Measurements from ENCODE around the gene LCN2.

- TF ChIP-seq ATF3 (IDR thresholded peaks at IDR 0.05) (no peak), ATF3 (CRISPR knock-in tag; conservative IDR thresholded peaks at IDR 0.05) (no peak), ZNF134 (CRISPR knock-in tag; conservative IDR thresholded peaks at IDR 0.05) (no peak), SMAD3 (CRISPR knock-in tag; conservative IDR thresholded peaks at IDR 0.05) (no peak), PHB (CRISPR knock-in tag; IDR thresholded peaks at IDR 0.05) (no peak), REST (IDR thresholded peaks at IDR 0.05; ENCODE audit: borderline replicate concordance) (no peak), REST (CRISPR knock-in tag; IDR thresholded peaks at IDR 0.05; ENCODE audit: low read depth) (no peak), MAX (CRISPR knock-in tag; IDR thresholded peaks at IDR 0.05) (no peak)
- TF ChIP-seq, protein P1, sequence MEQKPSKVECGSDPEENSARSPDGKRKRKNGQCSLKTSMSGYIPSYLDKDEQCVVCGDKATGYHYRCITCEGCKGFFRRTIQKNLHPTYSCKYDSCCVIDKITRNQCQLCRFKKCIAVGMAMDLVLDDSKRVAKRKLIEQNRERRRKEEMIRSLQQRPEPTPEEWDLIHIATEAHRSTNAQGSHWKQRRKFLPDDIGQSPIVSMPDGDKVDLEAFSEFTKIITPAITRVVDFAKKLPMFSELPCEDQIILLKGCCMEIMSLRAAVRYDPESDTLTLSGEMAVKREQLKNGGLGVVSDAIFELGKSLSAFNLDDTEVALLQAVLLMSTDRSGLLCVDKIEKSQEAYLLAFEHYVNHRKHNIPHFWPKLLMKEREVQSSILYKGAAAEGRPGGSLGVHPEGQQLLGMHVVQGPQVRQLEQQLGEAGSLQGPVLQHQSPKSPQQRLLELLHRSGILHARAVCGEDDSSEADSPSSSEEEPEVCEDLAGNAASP (IDR thresholded peaks at IDR 0.05), result no peak
These were observed 9.6 kb upstream of the LCN2 start for GRCh38 chr9:128139621-128140020.
